ENCODE results near the gene IQSEC1.

IQSEC1 gene

DNA sequence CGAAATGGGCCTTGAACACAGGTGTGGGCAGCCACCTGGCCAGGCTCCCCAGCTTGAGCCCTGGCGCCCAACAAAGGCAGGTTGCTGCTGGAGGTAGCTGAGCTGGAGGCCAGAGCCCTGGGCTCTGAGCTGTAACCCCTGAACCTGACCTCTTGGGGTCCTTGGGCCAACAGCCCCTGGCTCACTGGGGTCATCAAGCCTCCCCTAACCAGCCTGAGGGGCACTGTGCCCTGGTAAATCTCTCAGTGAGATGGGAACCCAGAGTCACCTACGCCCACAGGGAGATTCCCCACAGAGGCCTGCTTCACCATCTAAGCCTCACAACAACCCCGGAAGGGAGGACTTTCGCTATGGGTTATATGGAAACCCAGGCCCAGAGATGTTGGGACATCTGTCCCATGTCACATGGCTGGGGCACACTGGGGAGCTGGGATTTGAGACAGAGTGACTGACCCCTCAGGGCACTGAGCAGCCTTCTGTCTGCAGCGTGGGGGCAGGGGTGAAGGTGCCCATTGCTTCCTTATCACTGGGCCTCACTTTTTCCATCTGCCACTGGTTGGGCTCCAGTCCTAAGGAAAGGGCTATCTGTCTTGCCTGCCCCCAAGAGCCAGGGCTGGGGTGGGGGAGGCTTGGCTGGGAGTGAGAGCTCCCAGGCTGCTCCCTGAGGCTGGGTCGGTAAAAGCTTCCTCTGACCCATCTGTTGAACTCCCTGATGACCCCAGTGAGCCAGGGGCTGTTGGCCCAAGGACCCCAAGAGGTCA is 59.1 kb downstream of the IQSEC1 start:
- peak; percentile 80 for DNase-seq

DNA sequence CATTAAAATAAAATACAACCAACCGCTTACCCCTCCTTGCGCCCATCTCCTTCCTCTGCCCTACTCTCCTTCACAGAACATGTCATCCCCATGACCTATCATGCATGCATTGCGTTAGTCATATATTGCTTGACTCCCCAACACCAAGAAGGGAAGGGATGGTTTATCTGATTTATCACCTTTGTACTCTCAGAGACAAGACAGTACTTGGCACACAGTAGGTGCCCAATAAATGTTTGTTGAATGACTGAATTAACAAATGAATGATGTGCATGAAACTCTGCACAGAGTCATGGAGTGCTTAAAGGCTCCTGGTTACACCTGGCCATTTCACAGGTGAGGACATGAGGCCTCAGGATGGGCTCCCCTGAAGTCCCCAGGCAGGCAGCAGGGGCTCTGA is 59.7 kb downstream of the IQSEC1 start:
- DNase-seq, result peak; percentile 24

GRCh38 chr3:13013151-13013561 is 60.1 kb downstream of the IQSEC1 start:
- DNase-seq, result peak; percentile 60

- DNase-seq, result peak; percentile 89
Measured at GRCh38 chr3:13012221-13012691, 61.0 kb downstream of the IQSEC1 start.

DNA sequence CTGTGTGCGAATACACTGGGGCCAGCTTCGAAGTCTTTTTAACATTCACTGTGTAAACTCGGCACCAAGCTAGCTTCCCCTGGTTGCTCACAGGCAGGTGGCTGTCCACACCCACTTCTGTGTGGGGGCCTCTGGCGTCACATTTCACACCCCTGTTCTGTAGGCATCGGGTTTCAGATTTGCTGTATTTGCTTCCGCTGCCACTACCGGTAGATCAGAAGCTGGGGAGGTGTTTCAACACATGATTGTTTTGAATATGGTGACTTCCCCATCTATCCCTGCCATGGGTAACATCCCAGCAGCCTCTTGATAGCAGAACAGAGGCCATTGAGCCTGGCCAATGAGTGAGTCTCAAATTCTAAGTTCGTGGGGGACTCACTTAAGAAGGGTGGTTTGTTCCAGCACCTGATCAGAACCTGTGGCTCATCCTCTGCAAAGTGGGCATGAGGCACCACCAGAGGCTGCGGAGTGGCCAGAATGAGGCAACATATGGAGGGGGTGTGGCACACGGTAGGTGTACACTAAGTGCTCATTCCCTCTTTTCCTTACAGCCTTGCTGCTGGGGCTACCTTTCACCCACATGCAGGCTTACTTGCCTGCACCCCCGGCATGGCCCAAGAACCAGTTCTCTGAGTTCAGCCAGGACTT is 61.5 kb downstream of the IQSEC1 start:
- DNase-seq, result peak; percentile 74

- no peak for DNase-seq
Measured at GRCh38 chr3:13010780-13011572, 62.3 kb downstream of the IQSEC1 start.

GRCh38 chr3:13009946-13010315 is 63.3 kb downstream of the IQSEC1 start:
- DNase-seq, result no peak

DNA sequence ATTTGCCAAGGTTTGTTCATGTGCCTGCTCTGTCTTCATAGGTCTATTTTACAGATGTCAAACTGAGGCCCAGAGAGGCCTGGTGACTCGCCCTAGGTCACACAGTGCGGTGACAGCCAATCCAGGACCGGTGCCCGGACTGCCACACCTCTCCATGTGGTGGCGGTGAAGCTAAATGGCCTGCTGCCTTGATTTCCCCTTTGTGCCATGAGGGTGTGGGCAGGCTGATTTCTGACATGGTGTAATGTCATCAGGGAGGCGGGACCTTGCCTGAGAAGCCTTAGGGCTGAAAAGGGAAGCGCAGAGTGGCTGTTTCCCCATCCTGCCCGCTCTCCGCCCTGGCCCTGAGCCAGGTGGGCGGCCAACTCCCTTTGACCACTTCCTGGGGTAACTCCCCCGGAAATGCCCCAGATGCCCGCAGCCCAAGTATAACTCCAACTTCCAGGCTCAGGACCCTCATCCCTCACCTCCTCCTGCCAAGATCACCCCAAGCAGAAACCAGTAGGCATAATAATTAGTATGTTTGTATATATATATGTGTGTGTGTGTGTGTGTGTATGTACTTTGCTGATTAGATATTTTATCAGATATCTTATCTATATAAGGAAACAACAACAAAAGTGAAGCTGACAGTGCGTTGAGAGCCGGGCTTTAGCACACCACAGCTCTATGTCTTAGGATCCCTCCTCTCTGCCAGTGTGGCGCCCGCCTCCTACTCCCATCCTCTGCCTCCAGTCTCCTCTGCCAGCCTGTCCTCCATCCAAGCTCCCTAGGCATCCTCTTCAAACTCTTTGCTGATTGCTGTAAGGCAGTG is 63.9 kb downstream of the IQSEC1 start:
- DNase-seq, result peak; percentile 95

- peak; percentile 27 for DNase-seq
Measured at GRCh38 chr3:13008155-13008995, 64.9 kb downstream of the IQSEC1 start.

DNA sequence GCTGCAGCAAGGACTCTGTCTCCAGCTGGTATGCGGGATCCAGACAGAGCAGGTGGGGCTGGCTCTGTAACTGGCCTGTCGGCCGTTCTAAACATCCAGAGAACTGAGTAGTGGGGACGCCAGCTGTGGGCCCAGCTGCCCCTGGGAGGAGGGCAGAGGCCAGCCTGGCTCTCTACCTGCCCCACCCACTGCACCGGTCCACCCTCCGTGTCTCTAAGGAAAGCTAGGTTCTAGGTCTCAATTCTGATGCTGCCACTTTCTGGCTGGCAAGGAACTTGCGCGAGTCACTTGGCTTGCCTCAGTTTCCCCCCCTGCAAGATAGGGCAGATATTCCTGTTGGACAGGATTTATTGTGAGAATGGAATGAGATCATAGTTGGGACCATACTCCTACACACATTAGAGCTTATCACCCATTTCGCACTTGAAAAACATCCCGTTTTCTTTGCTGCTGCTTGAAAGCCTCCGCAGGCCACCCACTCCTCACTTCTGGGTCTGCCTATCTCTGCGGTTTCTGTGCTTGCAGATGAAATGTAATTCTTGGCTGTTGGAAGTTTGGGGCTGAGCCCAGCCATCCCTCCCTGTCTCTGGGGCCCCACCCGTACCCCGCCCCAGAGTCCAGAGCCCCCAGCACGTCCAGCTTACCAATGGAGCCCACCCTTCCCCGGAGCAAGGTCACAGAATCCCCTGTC is 65.8 kb downstream of the IQSEC1 start:
- DNase-seq, result peak; percentile 74

DNA sequence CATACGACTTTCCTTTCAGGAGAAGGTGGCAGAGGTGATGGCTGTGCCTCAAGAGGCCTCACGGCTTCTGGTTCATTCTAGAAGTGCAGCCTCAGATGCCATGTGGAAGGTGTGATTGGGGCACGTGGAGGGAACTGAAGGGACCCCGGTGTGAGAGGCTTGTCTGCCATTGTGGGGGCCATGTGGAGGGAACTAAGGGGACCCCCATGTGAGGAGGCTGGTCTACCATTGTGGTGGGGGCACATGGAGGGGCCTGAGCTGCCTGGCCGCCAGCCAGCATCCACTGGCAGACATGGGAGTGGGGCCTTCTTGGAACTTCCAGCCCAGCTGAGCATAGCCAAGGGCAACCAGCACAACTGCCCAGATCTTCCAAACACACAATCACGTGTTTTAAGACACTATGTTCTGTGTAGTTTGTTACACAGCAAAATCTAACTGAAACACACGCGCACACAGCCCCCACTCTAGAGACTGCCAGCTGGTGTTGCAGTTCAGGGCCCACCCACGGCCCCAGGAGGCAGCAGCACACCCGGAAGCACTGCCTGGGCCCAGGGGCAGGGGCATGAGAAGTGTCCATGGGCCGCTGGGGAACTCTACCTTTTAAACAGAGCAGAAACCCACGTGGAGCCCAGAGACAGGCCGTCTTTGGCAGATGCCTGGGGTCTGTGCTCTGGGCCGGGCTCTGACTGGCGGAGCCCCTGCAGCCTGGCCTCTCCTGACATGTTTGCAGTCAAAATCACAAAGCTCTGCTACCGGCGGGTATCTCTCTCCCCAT is 66.8 kb downstream of the IQSEC1 start:
- peak; percentile 19 for DNase-seq

DNA sequence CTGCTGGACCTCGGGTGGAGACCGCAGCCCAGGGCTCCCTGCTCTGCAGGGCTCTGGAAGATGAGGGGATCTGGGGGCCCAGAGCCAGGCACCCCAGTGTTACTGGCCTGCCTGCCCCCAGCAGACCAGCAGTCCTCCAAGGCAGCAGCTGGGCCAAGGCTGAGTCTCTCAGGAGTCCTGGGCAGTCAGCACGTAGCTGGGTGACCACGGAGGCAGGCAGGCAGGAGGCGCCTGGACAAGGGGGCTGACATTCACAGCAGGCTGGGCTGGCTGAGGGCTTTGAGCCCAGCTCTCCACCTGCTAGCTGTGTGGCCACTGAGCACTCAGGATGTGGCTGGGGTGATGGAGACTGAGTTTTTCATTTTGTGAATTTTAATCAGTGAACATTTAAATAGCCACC is 67.9 kb downstream of the IQSEC1 start:
- no peak for DNase-seq

- DNase-seq, result no peak
Measured at GRCh38 chr3:13004376-13004775, 68.9 kb downstream of the IQSEC1 start.

GRCh38 chr3:13003608-13004007 is 69.6 kb downstream of the IQSEC1 start:
- no peak for DNase-seq

DNA sequence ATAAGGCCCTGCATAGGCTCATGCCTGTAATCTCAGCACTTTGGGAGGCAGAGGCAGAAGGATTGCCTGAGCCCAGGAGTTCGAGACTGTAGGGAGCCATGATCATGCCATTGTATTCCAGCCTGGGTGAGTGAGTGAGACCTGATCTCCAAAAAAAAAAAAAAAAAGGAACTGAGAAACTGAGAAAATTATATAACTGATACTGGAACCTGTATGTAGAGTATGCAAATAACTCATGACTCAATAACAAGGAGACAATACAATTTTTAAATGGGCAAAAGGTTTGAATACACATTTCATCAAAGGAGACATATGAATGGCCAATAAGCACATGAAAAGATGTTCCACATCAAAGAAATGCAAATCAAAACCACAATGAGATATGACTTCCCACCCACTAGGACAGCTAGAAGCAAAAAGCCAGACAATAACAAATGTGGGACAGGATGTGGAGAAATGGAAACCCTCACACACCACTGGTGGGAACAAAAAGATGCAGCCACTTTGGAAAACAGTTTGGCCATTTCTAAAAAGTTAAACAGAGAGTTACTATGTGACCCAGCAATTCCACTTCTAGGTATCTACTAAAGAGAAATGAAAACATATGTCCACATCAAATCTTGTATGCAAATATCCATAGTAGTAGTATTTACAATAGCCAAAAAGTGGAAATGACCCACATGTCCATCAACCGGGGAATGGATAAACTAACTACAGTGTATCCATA is 70.7 kb downstream of the IQSEC1 start:
- DNase-seq, result no peak

- peak; percentile 98 for DNase-seq
Measured at GRCh38 chr3:12999147-13000140, 73.8 kb downstream of the IQSEC1 start.

DNA sequence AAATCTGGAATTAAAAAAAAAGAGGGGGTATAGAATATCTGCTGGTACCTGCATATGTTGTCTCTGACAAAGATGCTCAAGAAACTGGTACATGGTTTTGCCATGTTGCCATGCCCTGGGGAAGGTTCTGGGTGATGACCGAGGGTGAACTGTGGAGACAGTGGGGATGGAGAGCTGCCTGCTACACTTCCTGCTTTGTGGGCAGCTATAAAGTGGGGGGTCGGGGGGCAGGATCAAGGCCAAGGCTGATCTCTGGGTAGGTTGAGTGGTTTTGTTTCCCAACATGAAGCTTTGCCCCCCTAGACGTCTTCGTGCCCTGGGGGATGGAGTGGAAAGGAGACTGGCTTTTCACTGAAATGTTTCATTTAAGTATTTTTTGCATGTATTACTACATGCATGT is 74.6 kb downstream of the IQSEC1 start:
- no peak for DNase-seq

GRCh38 chr3:12997387-12997786 is 75.8 kb downstream of the IQSEC1 start:
- DNase-seq, result no peak

DNA sequence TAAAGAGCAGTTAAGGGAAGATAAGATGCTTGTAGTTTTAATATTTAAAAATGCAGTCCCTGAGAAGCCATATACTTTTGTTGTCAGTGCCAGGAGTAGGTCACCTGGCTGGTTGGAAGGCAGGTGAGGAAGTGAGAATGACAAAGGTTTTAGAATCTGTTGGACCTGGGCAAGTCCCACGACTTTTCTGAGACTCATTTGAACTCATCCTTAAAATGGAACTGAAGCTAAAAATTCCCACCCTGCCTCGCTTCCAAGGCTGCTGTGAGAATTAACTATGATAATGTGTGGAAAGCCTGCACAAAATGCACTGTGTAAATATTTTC is 77.1 kb downstream of the IQSEC1 start:
- no peak for DNase-seq

Measured in hematopoietic multipotent progenitor cell treated with erythropoietin and hydrocortisone succinate and interleukin-3 and kit ligand, for 6 days (in vitro differentiated cells).